ENCODE data around the gene NINJ1.
"Not testable (repeated sequence)": the region's sequence is repeated elsewhere in the genome, so short reads cannot be mapped to it uniquely, and the experiment has no call there.

The NINJ1 gene

DNA sequence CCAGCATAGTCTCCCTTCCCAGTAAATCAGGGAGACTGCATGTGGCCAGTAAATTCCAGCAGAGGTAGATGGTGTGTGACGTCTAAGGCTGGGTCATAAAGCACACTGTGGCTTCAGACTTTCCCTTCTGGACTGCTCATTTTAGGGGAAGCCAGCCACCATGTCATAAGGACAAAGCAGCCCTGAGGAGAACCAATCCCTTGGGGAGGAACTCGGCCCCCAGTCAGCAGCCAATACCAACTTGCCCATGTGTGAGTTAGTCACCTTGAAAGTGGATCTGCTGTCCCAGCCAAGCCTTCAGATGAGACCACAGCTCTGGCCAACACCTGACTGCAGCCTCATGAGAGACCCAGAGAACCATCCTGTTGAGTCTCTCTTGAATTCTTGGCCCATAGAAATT is 14.7 kb upstream of the NINJ1 start:
- no peak for TF ChIP-seq GATA1 (IDR thresholded peaks at IDR 0.05; ENCODE audit: low read depth, low read length)
- no peak for TF ChIP-seq POLR2A (IDR thresholded peaks at IDR 0.05; ENCODE audit: low read length)
- no peak for DNase-seq

DNA sequence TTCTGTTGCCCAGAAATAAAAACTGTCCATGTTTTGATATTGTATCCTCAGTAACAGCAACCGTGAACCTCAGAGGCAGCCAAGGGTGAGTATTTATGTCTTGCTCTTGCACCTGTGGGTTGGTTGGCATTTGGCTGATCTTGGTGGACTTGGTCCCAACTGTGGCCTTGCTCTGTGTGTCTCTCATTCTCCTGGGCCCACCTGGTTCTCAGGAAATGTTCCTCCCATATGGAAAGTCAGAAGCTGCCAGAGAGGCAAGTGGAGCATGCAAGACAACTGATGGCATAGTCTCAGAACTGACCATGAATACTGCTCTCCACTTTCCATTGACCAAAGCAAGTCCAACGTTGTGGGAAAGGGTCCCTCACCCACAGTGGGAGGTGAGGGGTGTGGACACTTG is 13.6 kb upstream of the NINJ1 start:
- DNase-seq = no peak
- TF ChIP-seq GATA1 (IDR thresholded peaks at IDR 0.05; ENCODE audit: low read depth, low read length) (no peak), POLR2A (IDR thresholded peaks at IDR 0.05; ENCODE audit: low read length) (no peak)

DNA sequence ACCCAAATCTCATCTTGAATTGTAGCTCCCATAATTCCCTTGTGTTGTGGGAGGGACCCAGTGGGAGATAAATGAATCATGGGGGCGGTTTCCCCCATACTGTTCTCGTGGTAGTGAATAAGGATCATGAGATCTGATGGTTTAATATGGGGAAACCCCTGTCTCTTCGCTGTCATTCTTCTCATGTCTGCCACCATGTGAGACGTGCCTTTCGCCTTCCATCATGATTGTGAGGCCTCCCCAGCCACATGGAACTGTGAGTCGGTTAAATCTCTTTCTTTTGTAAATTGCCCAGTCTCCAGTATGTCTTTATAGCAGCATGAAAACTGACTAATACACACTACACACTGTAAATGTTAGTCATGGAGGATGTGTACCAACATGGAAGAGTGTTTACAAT is 12.6 kb upstream of the NINJ1 start:
- not testable (repeated sequence) for DNase-seq

DNA sequence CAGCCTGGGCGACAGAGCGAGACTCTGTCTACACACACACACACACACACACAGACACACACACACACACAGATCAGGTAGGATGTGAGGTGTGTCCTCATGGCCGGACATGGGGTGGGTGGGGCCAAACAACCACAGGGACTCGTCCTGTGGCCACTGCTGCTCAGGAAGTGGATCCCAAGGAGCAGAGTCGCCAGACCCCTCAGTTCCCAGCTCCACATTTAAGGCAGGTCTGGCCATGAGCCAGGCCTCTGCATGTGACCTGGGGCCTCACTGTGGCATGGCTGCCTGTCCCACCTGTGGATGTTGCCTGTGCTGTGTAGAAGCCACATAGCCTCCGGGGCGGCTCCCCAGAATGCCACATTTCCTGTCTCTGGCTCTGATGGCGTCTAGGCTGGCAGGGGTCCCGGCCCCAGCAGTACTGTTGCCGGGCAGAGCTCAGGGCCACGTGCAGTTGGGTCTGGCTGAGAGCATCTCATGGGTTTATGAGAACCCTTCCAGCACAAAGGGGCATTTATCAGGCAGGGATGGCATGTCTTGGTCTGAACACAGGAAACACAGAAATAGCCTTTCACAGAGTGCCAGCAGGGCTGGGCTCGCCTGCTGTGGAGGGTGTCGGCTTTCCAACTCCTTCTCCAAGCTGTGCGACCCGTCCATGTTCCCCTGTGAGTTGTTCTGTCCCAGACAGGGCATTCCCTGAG is 9.9 kb upstream of the NINJ1 start:
- TF ChIP-seq POLR2A (IDR thresholded peaks at IDR 0.05; ENCODE audit: low read length) (no peak), GATA1 (IDR thresholded peaks at IDR 0.05; ENCODE audit: low read depth, low read length) (no peak)
- no peak for DNase-seq

DNA sequence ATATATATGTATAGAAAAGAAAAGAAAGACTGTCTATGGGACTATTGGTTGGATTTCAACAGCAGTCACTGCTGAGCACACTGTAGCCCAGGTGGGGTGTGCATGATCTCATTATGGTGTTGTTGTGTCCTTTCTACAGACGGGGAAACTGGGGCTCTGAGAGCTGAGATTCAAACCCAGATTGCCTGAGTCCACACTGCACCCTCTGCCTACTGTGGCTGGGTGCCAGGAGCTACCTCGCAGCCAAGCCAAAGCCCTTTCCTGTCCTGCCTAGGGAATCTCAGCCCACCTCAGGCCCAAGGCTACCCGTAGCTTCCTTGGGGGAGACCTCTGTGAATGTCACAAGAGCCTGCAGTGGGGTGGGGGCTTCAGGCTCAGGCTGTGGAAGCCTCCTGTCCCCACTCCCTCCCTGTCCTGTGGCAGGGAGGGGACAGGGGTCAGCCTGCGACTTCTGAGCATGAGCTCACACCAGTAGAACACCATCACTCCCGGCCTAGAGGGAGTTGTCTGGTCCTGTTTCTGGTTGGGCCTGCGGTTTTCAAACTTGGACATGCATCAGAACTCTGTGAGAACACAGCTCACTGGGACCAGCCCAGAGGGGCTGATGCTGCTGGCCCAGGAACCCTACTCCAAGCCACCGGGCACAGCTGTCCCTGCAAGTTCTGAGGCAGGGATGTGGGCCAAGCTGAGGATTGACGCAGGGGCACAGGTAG is 7.9 kb upstream of the NINJ1 start:
- TF ChIP-seq GATA1 (IDR thresholded peaks at IDR 0.05; ENCODE audit: low read depth, low read length) (no peak), POLR2A (IDR thresholded peaks at IDR 0.05; ENCODE audit: low read length) (no peak)
- DNase-seq = no peak

DNA sequence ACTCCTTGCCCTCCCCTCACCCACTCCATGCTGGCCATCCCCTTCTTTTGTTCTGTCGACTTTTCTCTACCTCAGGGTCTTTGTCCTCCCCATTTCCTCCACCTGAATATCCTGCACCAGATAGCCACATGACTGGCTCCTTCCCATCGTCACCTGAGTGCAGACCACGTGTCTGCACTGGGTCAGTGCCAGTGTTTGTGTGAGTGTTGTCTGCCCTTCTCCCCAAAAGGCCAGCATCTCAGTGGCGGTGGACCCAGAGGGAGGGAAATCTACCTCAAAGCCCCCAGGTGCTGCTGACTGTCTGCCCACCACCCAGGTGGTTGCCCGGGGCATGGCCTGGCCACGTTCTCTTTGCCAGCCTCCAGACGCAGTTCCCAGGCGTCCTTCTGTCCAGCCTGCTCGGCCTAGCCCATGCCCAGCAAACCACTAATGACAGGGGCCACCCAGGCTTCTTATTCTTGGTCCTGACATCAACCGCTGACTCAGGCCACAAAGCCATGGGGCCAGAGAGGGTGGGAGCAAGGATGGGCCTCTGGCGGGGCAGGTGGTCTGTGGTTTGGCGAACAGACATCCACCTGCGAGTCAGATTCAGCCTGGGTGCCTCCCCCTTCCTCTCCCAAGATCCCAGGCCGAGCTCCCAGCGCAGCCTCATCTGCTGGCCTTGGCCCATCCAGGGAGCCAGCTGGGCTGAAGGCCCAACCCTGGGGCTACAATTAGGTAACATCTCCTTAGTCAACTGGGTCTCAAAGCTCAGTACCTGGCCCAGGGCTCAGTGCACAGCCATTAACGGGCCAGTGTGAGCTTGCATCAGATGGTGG is 5.5 kb upstream of the NINJ1 start:
- DNase-seq = no peak
- TF ChIP-seq POLR2A (IDR thresholded peaks at IDR 0.05; ENCODE audit: low read length) (no peak), GATA1 (IDR thresholded peaks at IDR 0.05; ENCODE audit: low read depth, low read length) (no peak)

DNA sequence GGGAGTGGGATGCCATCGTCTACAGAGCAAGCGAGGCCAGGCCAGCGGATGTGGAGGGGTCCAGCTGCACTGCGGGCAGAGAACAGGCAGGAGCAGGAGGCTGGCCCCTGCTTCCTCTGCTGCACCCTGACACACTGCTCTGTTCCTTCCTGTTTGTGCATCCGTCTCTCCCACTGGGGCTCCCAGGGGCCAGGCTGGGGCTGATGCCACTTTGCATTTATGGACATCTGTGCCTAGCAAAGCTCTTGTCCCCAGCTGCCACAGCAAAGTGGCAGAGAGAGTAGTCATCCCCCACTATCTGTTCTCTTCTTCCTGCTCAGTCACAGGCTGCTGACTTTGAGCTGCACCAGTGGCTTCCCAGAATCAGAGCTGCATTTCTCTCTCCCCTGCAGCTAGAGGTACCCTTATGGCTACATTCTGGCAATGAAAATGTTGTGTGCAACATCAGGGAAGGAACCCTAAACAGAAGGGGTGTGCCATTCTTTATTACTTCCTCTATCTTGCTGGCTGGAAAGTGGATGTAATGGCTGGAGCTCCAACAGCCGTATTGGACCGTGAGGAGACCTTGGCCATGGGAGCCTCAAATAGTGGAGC is 4.2 kb upstream of the NINJ1 start:
- no peak for TF ChIP-seq POLR2A (IDR thresholded peaks at IDR 0.05; ENCODE audit: low read length)
- TF ChIP-seq GATA1 (IDR thresholded peaks at IDR 0.05; ENCODE audit: low read depth, low read length) = no peak
- no peak for DNase-seq

DNA sequence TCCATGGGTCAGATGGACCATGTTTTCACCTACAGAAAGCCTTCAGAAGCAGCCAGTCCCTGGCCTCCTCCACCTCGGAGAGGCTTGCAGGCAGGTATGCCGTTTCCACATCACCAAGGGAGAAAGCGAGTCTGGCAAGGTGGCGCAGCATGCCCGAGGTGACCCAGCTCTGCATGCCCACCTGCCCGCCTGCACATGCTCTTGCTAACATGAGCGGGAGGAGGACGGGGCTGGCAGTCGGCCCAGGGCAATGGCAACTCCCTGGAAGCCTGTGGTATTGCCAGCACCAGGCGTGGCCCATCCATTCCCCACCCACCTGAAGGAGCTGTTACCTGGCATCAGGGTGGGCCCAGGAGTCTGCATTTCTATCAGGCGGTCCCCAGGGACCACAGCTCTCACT is 3.3 kb upstream of the NINJ1 start:
- DNase-seq = no peak

DNA sequence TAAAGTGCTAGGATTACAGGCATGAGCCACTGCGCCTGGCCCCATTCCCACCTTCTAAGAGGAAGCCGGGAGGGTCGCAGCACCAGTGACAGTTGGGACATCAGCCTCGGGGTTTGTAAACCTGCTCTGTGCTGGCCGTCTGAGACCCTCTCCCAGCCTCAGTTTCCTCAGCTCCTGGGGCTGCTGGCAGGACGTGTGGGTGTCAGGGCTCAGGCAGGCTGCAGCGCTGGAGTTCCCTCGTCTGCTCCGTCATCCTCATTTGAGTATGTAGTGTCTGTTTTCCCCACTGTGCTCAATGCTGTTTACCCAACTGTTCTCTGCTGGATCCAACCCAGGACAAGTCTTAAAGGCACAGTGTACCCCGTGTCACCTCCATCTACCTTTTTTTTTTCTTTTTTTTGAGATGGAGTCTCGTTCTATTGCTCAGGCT is 2.0 kb upstream of the NINJ1 start:
- TF ChIP-seq GATA1 (IDR thresholded peaks at IDR 0.05; ENCODE audit: low read depth, low read length) (no peak), POLR2A (IDR thresholded peaks at IDR 0.05; ENCODE audit: low read length) (no peak)
- DNase-seq = no peak

More for the DNA sequence above, 3.3 kb upstream of the NINJ1 start:
- TF ChIP-seq POLR2A (IDR thresholded peaks at IDR 0.05; ENCODE audit: low read length) = no peak

DNA sequence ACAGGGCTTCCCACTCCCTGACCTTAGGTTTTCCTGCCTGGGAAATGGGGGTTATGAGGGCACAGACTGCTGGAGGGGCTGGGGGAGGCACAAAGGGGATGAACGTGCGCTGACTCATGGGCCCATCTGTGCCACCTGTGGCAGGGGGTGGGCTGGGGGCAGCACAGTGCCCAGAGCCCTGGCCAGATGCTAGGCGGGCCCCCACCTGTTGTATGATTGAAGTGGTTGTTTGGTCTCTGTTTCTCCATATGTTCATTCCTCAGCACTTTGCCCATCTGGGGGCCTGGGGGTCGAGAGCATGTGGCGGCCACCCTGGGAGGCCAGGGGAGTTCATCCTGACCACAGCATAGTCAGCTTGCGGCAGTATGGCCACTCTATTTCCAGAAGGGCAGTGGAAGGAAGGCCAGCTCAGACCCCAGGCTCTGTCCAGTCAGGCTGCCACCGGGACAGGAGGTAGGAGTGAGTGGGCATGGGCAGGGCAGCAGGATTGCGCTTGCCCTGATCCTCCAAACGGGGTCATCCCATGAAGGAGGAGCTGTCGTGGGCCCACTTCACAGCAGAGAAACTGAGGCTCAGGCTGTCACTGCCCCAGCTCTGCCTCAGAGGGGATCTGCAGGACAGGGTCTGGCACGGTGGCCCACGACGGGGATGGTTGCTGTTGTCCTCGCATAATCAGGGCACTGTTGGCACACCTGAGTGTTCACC is 841 bp upstream of the NINJ1 start:
- no peak for DNase-seq
- TF ChIP-seq GATA1 (IDR thresholded peaks at IDR 0.05; ENCODE audit: low read depth, low read length) (no peak), POLR2A (IDR thresholded peaks at IDR 0.05; ENCODE audit: low read length) (no peak)

DNA sequence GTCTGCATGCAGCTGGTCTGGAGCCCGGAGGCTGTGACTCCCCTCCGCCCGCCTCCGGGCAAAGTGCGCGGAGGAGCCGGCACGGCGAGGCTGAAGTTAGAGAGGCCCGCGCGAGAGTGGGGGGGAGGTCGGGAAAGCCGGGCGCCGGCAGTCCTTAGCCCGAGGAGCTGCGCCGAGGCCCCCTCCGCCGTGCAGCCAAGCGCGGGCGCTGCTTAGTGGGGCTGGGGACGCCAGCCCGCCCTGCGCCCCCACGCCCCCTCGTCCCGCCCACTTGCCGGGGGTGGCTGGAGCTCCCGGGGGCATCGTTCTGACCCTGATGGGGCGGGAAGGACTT is 403 bp downstream of the NINJ1 start:
- TF ChIP-seq POLR2A (IDR thresholded peaks at IDR 0.05; ENCODE audit: low read length) (no peak), GATA1 (IDR thresholded peaks at IDR 0.05; ENCODE audit: low read depth, low read length) (no peak)
- peak; percentile 43 to 59 for DNase-seq

DNA sequence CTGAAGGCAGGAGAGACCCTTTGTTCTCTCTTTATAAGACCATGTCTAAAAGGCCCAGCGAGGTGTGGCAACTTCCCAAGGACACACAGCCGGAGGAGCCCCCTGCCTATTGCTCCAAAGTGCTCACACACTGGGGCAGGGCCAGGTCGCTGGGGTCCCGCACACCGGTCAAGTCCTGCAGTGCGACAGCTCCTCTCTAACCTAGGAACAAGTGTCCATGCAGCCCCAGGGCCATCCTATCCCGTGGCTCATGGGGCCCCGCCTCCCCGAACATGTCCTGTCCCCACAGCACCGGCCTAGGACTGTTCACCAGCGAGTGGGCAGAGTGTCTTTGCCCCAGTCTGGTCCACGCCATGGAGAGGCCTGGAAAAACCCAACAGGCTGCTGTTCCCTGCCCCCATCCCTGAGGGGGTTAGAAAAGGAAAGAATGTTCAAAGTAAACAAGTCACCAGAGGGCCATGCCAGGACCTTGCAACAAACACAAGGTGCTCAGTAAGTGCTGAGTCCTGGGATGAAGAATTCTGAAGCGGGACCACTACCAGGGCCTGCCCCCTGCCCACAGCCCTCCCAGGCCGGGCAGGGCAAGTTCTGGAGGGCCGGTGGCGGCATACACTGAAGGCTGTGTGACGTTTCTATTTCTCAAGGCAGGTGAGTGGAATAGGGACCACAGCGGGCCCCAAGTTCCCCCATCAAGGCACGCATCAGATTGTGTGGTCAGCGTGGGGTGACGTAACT is 938 bp downstream of the NINJ1 start:
- no peak for DNase-seq
- TF ChIP-seq POLR2A (IDR thresholded peaks at IDR 0.05; ENCODE audit: low read length) = no peak
- no peak for TF ChIP-seq GATA1 (IDR thresholded peaks at IDR 0.05; ENCODE audit: low read depth, low read length)

DNA sequence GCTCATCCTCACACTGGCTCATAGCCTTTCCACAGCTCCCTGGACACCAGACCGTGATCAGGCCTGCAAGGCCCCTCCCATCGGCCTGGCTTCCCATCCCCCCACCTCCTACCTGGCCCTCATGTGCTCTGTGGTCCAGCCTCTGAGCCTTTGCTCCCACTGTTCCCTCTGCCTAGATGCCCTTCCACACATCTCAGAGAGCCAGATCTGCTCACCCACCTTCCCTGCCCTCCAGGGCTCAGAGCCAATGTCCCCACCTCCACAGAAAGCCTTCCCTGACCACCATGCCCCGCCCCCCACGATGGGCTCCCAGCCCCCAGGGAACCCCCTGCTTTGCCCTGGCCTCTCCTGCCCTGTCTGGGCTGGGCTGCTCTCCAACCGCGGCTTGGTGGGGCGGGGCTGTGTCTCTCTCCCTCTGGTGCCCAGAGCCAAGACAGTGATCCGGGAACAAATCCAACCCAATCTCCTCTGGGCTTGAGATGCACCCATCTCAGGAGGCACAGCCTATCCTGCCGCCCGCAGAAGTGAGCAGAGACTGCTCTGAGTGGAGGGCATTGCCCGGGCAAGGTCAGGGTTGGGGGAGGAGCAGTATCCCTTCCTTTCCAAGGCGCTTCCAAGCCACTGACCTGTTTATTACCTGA is 1.6 kb downstream of the NINJ1 start:
- TF ChIP-seq POLR2A (IDR thresholded peaks at IDR 0.05; ENCODE audit: low read length) = no peak
- TF ChIP-seq GATA1 (IDR thresholded peaks at IDR 0.05; ENCODE audit: low read depth, low read length) = no peak
- no peak for DNase-seq
